SK-N-SH (cell line): ENCODE data around the gene PLEKHA4.

Experiments used
- CTCF ChIP-seq: fragments of 200-600 bp; sonication (generic); IDR thresholded peaks from 2 replicates; pipeline ENCODE4 v1.6.1; 2017; ENCODE audit warnings: antibody characterized with exemption, mild to moderate bottlenecking, moderate library complexity
- EP300 ChIP-seq, 2 experiments: IDR thresholded peaks; 2 replicates each; pipeline versions ENCODE4 v1.4.0 to v1.6.1; 2012; ENCODE audit warnings: borderline replicate concordance in 1 of 2, low read depth in 1 of 2, low read length in 1 of 2
- EZH2phosphoT487 ChIP-seq: fragments of 200-600 bp; sonication (generic); IDR thresholded peaks from 2 replicates; pipeline ENCODE4 v1.6.1; 2017; ENCODE audit warnings: low read depth, mixed run types, mild to moderate bottlenecking, antibody characterized with exemption, moderate library complexity, borderline replicate concordance
- FOSL2 ChIP-seq: IDR thresholded peaks from 2 replicates; pipeline ENCODE4 v1.4.0; 2012; ENCODE audit warnings: low read depth, mild to moderate bottlenecking, moderate library complexity, borderline replicate concordance
- JUND ChIP-seq: IDR thresholded peaks from 2 replicates; pipeline ENCODE4 v1.4.0; 2012
- MAX ChIP-seq: IDR thresholded peaks from 2 replicates; pipeline ENCODE4 v1.4.0; 2012; ENCODE audit warnings: low read depth
- NFIC ChIP-seq: IDR thresholded peaks from 2 replicates; pipeline ENCODE4 v1.4.0; 2012; ENCODE audit warnings: borderline replicate concordance
- POLR2AphosphoS5 ChIP-seq: IDR thresholded peaks from 2 replicates; pipeline ENCODE4 v1.6.1; 2012; ENCODE audit warnings: low read depth, low read length
- RFX5 ChIP-seq: IDR thresholded peaks from 2 replicates; pipeline ENCODE4 v1.6.1; 2012; ENCODE audit warnings: mild to moderate bottlenecking, improper control_type of control experiment, low read length
- SIN3A ChIP-seq: IDR thresholded peaks from 2 replicates; pipeline ENCODE4 v1.6.1; 2012; ENCODE audit warnings: low read depth, mild to moderate bottlenecking, low read length, moderate library complexity, borderline replicate concordance
- TAF1 ChIP-seq: IDR thresholded peaks from 2 replicates; pipeline ENCODE4 v1.6.1; 2012; ENCODE audit warnings: low read depth, mild to moderate bottlenecking, low read length, moderate library complexity, borderline replicate concordance
- USF1 ChIP-seq: IDR thresholded peaks from 2 replicates; pipeline ENCODE4 v1.4.0; 2012; ENCODE audit warnings: low read depth, borderline replicate concordance
- USF2 ChIP-seq: fragments of 150-350 bp; IDR thresholded peaks from 2 replicates; pipeline ENCODE4 v1.6.1; 2017; ENCODE audit warnings: antibody characterized with exemption, low read length, low read depth, borderline replicate concordance
- YY1 ChIP-seq: IDR thresholded peaks from 2 replicates; pipeline ENCODE4 v1.4.0; 2012; ENCODE audit warnings: low read depth, mild to moderate bottlenecking

DNA sequence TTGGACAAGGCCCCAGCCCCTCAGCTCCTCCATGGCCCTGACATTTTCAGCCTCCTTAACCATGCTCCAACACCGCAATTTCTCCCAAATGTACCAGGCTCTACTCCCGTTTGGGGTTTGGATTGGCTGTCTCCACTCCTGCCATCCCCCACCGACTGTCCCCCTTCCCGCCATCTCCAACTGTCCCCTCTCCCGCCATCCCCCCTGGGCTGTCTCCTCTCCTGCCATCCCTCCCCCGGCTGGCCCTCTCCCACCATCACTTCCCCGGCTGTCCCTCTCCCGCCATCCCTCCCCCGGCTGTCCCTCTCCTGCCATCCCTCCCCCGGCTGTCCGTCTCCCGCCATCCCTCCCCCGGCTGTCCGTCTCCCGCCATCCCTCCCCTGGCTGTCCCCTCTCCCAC is 63.0 kb downstream of the PLEKHA4 start:
- TF ChIP-seq USF1 = no peak
- no peak for TF ChIP-seq CTCF
- TF ChIP-seq TAF1 = no peak
- no peak for TF ChIP-seq FOSL2
- TF ChIP-seq NFIC = no peak
- TF ChIP-seq USF2 = no peak
- no peak for TF ChIP-seq SIN3A
- TF ChIP-seq YY1 = no peak
- no peak for TF ChIP-seq MAX
- TF ChIP-seq RFX5 = no peak
- no peak for TF ChIP-seq EP300 (IDR thresholded peaks at IDR 0.05; ENCODE audit: borderline replicate concordance in 1 of 2, low read depth in 1 of 2, low read length in 1 of 2)
- TF ChIP-seq POLR2AphosphoS5 = no peak
- TF ChIP-seq JUND = no peak
- TF ChIP-seq EZH2phosphoT487 = no peak
